HEK293 (cell line): ENCODE results near the gene EDDM13.

ENCODE experiments used
- TF ChIP-seq, protein P1 (sequence below): fragments of 450-650 bp; formaldehyde crosslinking; IDR thresholded peaks from 2 replicates; pipeline ENCODE4 v1.5.1; 2016; ENCODE audit warnings: missing biosample characterization, missing genetic modification characterization
- TF ChIP-seq, protein P2 (sequence below): fragments of 450-650 bp; formaldehyde crosslinking; IDR thresholded peaks from 2 replicates; pipeline ENCODE4 v1.5.1; 2016; ENCODE audit warnings: missing biosample characterization, missing genetic modification characterization, low read depth

DNA sequence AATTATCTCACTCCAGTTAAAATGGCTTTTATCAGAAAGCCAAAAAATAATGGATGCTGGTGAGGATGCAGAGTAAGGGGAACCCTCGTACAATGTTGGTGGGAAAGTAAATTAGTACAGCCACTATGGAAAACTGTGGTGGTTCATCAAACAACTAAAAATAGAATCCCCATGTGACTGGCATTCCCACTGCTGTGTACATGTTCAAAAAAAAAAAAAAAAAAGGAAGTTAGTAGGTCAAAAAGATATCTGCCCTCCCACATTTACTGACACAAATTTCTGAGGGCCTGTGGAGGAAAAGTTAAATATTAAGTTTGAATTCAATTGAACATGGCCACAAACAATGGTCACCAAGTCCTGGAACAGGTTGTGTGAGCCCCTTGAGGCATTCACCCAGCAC is 51.9 kb downstream of the EDDM13 start:
- TF ChIP-seq, protein P1, sequence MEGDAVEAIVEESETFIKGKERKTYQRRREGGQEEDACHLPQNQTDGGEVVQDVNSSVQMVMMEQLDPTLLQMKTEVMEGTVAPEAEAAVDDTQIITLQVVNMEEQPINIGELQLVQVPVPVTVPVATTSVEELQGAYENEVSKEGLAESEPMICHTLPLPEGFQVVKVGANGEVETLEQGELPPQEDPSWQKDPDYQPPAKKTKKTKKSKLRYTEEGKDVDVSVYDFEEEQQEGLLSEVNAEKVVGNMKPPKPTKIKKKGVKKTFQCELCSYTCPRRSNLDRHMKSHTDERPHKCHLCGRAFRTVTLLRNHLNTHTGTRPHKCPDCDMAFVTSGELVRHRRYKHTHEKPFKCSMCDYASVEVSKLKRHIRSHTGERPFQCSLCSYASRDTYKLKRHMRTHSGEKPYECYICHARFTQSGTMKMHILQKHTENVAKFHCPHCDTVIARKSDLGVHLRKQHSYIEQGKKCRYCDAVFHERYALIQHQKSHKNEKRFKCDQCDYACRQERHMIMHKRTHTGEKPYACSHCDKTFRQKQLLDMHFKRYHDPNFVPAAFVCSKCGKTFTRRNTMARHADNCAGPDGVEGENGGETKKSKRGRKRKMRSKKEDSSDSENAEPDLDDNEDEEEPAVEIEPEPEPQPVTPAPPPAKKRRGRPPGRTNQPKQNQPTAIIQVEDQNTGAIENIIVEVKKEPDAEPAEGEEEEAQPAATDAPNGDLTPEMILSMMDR (tag by site-specific recombination): no peak
- TF ChIP-seq, protein P2, sequence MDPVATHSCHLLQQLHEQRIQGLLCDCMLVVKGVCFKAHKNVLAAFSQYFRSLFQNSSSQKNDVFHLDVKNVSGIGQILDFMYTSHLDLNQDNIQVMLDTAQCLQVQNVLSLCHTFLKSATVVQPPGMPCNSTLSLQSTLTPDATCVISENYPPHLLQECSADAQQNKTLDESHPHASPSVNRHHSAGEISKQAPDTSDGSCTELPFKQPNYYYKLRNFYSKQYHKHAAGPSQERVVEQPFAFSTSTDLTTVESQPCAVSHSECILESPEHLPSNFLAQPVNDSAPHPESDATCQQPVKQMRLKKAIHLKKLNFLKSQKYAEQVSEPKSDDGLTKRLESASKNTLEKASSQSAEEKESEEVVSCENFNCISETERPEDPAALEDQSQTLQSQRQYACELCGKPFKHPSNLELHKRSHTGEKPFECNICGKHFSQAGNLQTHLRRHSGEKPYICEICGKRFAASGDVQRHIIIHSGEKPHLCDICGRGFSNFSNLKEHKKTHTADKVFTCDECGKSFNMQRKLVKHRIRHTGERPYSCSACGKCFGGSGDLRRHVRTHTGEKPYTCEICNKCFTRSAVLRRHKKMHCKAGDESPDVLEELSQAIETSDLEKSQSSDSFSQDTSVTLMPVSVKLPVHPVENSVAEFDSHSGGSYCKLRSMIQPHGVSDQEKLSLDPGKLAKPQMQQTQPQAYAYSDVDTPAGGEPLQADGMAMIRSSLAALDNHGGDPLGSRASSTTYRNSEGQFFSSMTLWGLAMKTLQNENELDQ (tag by site-specific recombination): no peak
